ENCODE data around the gene S100A3. TPM values are rescaled to one million over a fixed set of nuclear protein-coding genes. Genes with fewer than 3 reads are reported as not detected.

The S100A3 gene
- total and polyA plus RNA-seq, 4 donors: not detected

GRCh38 chr1:153519242-153519641 lies 29.8 kb downstream of the S100A3 start:
- 85% methylated on average over 3 of the region's 3 CpGs for WGBS
- TF ChIP-seq, protein P1, sequence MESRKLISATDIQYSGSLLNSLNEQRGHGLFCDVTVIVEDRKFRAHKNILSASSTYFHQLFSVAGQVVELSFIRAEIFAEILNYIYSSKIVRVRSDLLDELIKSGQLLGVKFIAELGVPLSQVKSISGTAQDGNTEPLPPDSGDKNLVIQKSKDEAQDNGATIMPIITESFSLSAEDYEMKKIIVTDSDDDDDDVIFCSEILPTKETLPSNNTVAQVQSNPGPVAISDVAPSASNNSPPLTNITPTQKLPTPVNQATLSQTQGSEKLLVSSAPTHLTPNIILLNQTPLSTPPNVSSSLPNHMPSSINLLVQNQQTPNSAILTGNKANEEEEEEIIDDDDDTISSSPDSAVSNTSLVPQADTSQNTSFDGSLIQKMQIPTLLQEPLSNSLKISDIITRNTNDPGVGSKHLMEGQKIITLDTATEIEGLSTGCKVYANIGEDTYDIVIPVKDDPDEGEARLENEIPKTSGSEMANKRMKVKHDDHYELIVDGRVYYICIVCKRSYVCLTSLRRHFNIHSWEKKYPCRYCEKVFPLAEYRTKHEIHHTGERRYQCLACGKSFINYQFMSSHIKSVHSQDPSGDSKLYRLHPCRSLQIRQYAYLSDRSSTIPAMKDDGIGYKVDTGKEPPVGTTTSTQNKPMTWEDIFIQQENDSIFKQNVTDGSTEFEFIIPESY (IDR thresholded peaks at IDR 0.05): no peak
- no peak for TF ChIP-seq HNF4A (conservative IDR thresholded peaks at IDR 0.05)
- no peak for TF ChIP-seq ATF3 (IDR thresholded peaks at IDR 0.05)
- TF ChIP-seq MAX (IDR thresholded peaks at IDR 0.05): no peak
- TF ChIP-seq RXRA (IDR thresholded peaks at IDR 0.05): no peak
- no peak for TF ChIP-seq REST (IDR thresholded peaks at IDR 0.05)
- DNase-seq (ENCODE audit: low spot score): no peak

GRCh38 chr1:153515504-153516394 lies 33.3 kb downstream of the S100A3 start:
- Histone ChIP-seq H3K4me3 (ENCODE audit: low read depth in 1 of 3, low read length in 3 of 3) (no peak overlapping the region), H3K4me1 (ENCODE audit: control insufficient read depth in 4 of 4, insufficient read depth in 4 of 4, low read length in 3 of 4) (peaks cover 0 to 2% (median 0%) of the 10 kb centered on the region in 4 donors), H3K9ac (ENCODE audit: low read depth in 1 of 2, low read length in 2 of 2) (no peak overlapping the region), H3K27ac (ENCODE audit: low read depth in 1 of 2, low read length in 2 of 2) (no peak overlapping the region), H3K36me3 (ENCODE audit: control insufficient read depth in 4 of 4, insufficient read depth in 3 of 4, low read depth in 1 of 4, low read length in 3 of 4) (no peaks in the 10 kb centered on the region), H3K9me3 (ENCODE audit: control insufficient read depth in 4 of 4, low read length in 3 of 4) (no peaks in the 10 kb centered on the region), H3K27me3 (ENCODE audit: control insufficient read depth in 4 of 4, insufficient read depth in 4 of 4, low read length in 3 of 4) (no peaks in the 10 kb centered on the region)
- DNase-seq (ENCODE audit: low spot score): no peak
- 49% methylated on average over 8 of the region's 8 CpGs for WGBS
- TF ChIP-seq REST (IDR thresholded peaks at IDR 0.05) (no peak), FOXA2 (IDR thresholded peaks at IDR 0.05) (no peak), RXRA (IDR thresholded peaks at IDR 0.05) (no peak), HNF4A (conservative IDR thresholded peaks at IDR 0.05) (no peak), ATF3 (IDR thresholded peaks at IDR 0.05) (no peak), MAX (IDR thresholded peaks at IDR 0.05) (no peak), GABPA (IDR thresholded peaks at IDR 0.05 in 1 of 2, conservative IDR thresholded peaks at IDR 0.05 in 1 of 2) (no peak), HNF4G (IDR thresholded peaks at IDR 0.05) (no peak), NR2F2 (IDR thresholded peaks at IDR 0.05) (no peak), YY1 (IDR thresholded peaks at IDR 0.05) (no peak), JUND (IDR thresholded peaks at IDR 0.05) (no peak), FOXA1 (IDR thresholded peaks at IDR 0.05) (no peak), RAD21 (IDR thresholded peaks at IDR 0.05) (no peak)
- TF ChIP-seq, protein P2, sequence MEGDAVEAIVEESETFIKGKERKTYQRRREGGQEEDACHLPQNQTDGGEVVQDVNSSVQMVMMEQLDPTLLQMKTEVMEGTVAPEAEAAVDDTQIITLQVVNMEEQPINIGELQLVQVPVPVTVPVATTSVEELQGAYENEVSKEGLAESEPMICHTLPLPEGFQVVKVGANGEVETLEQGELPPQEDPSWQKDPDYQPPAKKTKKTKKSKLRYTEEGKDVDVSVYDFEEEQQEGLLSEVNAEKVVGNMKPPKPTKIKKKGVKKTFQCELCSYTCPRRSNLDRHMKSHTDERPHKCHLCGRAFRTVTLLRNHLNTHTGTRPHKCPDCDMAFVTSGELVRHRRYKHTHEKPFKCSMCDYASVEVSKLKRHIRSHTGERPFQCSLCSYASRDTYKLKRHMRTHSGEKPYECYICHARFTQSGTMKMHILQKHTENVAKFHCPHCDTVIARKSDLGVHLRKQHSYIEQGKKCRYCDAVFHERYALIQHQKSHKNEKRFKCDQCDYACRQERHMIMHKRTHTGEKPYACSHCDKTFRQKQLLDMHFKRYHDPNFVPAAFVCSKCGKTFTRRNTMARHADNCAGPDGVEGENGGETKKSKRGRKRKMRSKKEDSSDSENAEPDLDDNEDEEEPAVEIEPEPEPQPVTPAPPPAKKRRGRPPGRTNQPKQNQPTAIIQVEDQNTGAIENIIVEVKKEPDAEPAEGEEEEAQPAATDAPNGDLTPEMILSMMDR (IDR thresholded peaks at IDR 0.05; ENCODE audit: low read depth, low read length, missing input control): no peak

More at GRCh38 chr1:153519242-153519641, 29.8 kb downstream of the S100A3 start:
- H3K27me3 ChIP-seq (ENCODE audit: control insufficient read depth in 4 of 4, insufficient read depth in 4 of 4, low read length in 3 of 4): no peaks in the 10 kb centered on the region
- H3K9me3 ChIP-seq (ENCODE audit: control insufficient read depth in 4 of 4, low read length in 3 of 4): no peaks in the 10 kb centered on the region
- H3K27ac ChIP-seq (ENCODE audit: low read depth in 1 of 2, low read length in 2 of 2): no peak overlapping the region
- no peak overlapping the region for H3K9ac ChIP-seq (ENCODE audit: low read depth in 1 of 2, low read length in 2 of 2)
- peaks cover 0 to 2% (median 0%) of the 10 kb centered on the region in 4 donors for H3K4me1 ChIP-seq (ENCODE audit: control insufficient read depth in 4 of 4, insufficient read depth in 4 of 4, low read length in 3 of 4)
- H3K36me3 ChIP-seq (ENCODE audit: control insufficient read depth in 4 of 4, insufficient read depth in 3 of 4, low read depth in 1 of 4, low read length in 3 of 4): no peaks in the 10 kb centered on the region
- H3K4me3 ChIP-seq (ENCODE audit: low read depth in 1 of 3, low read length in 3 of 3): no peak overlapping the region
